Stimulated activated naive B cell treated with anti-CD40 and anti-IgM and Interleukin-4, amounts not matched to agents 10 μg/mL and 1 μg/mL and 100 μg/mL, for 72 hours (primary cell): ENCODE measurements around the gene PDK4.
A peak's percentile ranks its signal among the peaks of the same experiment; 100 is the strongest.
"Not testable (repeated sequence)": the region's sequence is repeated elsewhere in the genome, so short reads cannot be mapped to it uniquely, and the experiment has no call there.

Experiments used
- ATAC-seq, 2 donors: fragments of 150-1000 bp; cut with Tn5 transposase; replicated peaks; 2 replicates each; pipeline ENCODE4 v1.10.0; 2021; ENCODE audit warnings: moderate library complexity in 1 of 2
- DNase-seq: peaks from one replicate; pipeline ENCODE4 v3.0.0; 2021
- H3K27ac Mint-ChIP-seq: one replicate; pipeline ENCODE4 v1.8.0; 2022; ENCODE audit warnings: mild to moderate bottlenecking, mixed read lengths
- H3K27me3 Mint-ChIP-seq, 2 donors: one replicate each; pipeline ENCODE4 v1.8.0; 2022; ENCODE audit warnings: mixed read lengths in 2 of 2
- H3K36me3 Mint-ChIP-seq, 2 donors: one replicate each; pipeline ENCODE4 v1.8.0; 2022; ENCODE audit warnings: mixed read lengths in 2 of 2, mild to moderate bottlenecking in 1 of 2
- H3K4me1 Mint-ChIP-seq, 2 donors: one replicate each; pipeline ENCODE4 v1.8.0; 2022; ENCODE audit warnings: mixed read lengths in 2 of 2, mild to moderate bottlenecking in 1 of 2
- H3K4me3 Mint-ChIP-seq, 2 donors: one replicate each; pipeline ENCODE4 v1.8.0; 2022; ENCODE audit warnings: mild to moderate bottlenecking in 2 of 2, mixed read lengths in 2 of 2, moderate library complexity in 1 of 2
- H3K9me3 Mint-ChIP-seq, 2 donors: one replicate each; pipeline ENCODE4 v1.8.0; 2022; ENCODE audit warnings: mixed read lengths in 2 of 2, mild to moderate bottlenecking in 1 of 2

The PDK4 gene

DNA sequence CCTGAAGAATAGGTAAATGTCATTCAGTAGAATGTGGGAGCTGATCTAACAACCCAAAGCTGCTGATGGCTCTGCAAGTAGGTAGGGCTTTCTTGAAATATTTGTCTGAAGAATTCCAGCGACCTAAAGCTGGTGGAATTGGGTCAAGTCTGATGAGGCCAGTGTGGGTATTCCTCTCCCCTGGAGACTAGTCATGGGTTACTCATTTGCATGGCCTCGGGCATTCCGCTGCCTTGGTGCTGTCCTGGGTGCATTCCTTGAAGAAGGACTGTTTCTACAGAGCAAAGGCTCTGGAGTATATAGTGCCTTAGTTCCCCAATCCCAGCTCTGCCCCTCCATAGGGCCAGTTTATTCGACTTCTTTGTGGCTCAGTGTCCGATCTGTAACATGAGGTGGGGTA is 19.2 kb downstream of the PDK4 start:
- Mint-ChIP-seq H3K4me3 (no peak overlapping the region), H3K27ac (no peak overlapping the region), H3K4me1 (peaks cover 0 to 5% of the 10 kb centered on the region in 2 donors), H3K36me3 (peaks cover 0 to 4% of the 10 kb centered on the region in 2 donors), H3K27me3 (peaks cover 9 to 11% of the 10 kb centered on the region in 2 donors), H3K9me3 (peaks cover 5 to 9% of the 10 kb centered on the region in 2 donors)
- DNase-seq = no peak
- ATAC-seq = no peak

- Mint-ChIP-seq H3K4me3 (no peak overlapping the region), H3K9me3 (peaks cover 4 to 5% of the 10 kb centered on the region in 2 donors), H3K36me3 (peaks cover 0 to 4% of the 10 kb centered on the region in 2 donors), H3K27me3 (peaks cover 4 to 5% of the 10 kb centered on the region in 2 donors), H3K4me1 (no peaks in the 10 kb centered on the region), H3K27ac (no peak overlapping the region)
- ATAC-seq (no peak), DNase-seq (no peak)
These were observed 26.6 kb downstream of the PDK4 start for GRCh38 chr7:95569720-95570119.

DNA sequence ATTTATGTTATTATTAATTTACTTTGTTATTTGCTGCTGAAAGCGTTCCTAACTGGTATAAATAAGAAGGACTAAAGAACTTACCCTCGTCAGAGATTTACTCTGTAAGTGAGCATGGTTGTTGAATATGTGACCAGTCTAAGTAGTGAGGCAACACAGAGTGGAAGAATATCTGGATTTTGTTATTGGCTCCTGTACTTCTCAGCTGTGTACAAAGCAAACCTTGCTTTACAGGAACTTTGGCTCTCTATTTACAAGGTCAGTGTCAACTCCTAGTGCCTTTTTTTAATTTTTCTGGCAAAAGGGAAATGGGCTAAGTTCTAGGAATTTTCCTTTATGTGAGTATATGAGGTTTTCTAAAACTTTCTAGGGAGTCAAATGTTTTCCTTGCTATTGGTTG is 35.6 kb downstream of the PDK4 start:
- Mint-ChIP-seq H3K27ac (no peak overlapping the region), H3K9me3 (peaks cover 0 to 1% of the 10 kb centered on the region in 2 donors), H3K4me3 (no peak overlapping the region), H3K27me3 (peaks cover 0 to 4% of the 10 kb centered on the region in 2 donors), H3K4me1 (no peaks in the 10 kb centered on the region), H3K36me3 (no peaks in the 10 kb centered on the region)
- DNase-seq (no peak), ATAC-seq (no peak)

DNA sequence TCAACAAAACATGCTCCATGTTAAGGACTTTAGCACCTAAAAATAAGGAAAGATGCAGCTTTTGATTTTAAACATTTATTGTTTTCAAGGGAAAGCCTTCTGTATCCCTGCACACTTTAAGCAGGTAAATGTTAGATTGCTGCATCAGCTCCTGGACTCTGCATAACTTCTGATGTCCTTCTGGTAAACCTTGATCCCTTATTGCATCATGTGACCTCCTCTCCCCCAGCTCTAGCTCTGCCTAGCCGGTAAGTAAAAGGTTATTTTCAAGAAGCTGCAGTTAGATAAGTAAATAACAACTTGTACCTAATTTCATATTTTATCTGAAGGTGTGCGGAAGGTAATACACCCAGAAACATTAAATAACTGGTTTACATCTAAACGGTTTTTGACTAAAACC is 37.5 kb downstream of the PDK4 start:
- no peak for DNase-seq
- H3K27ac Mint-ChIP-seq = no peak overlapping the region
- H3K27me3 Mint-ChIP-seq = peaks cover 0 to 7% of the 10 kb centered on the region in 2 donors
- H3K4me3 Mint-ChIP-seq = no peak overlapping the region
- H3K9me3 Mint-ChIP-seq = peaks cover 0 to 1% of the 10 kb centered on the region in 2 donors
- no peaks in the 10 kb centered on the region for H3K36me3 Mint-ChIP-seq
- no peaks in the 10 kb centered on the region for H3K4me1 Mint-ChIP-seq
- ATAC-seq = no peak

GRCh38 chr7:95556777-95557176 is 39.5 kb downstream of the PDK4 start:
- Mint-ChIP-seq H3K4me1 (no peaks in the 10 kb centered on the region), H3K9me3 (no peaks in the 10 kb centered on the region), H3K27ac (no peak overlapping the region), H3K27me3 (peaks cover 0 to 10% of the 10 kb centered on the region in 2 donors), H3K4me3 (no peak overlapping the region), H3K36me3 (no peaks in the 10 kb centered on the region)
- no peak for DNase-seq
- no peak for ATAC-seq

DNA sequence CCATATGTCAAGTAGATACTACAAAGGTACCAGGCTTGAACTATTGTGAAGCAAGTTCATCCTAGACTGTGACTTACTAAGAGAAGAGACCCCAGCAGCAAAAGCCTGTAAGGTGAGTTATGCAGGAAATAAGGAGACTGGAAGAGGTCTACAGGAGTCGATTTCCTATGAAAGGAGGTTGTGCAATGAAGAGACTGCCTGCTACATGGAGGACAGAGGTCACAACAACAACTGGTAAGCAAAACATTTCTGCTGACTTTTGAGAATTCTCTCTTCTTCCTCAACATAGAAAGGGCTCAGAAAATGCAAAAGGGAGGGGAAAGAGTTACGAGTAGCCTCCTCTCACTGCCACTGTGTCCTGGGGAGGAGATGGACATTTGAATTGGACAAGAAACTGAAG is 42.4 kb downstream of the PDK4 start:
- Mint-ChIP-seq H3K4me3 (no peak overlapping the region), H3K27me3 (peaks cover 0 to 5% of the 10 kb centered on the region in 2 donors), H3K27ac (no peak overlapping the region), H3K4me1 (no peaks in the 10 kb centered on the region), H3K36me3 (no peaks in the 10 kb centered on the region), H3K9me3 (no peaks in the 10 kb centered on the region)
- ATAC-seq (no peak), DNase-seq (no peak)

- not testable (repeated sequence) for DNase-seq, H3K27ac Mint-ChIP-seq, H3K9me3 Mint-ChIP-seq, H3K36me3 Mint-ChIP-seq, ATAC-seq, H3K4me1 Mint-ChIP-seq, H3K27me3 Mint-ChIP-seq
- H3K4me3 Mint-ChIP-seq = peak overlapping the region in 1 of 2 donors; percentile 33
These were observed 44.0 kb downstream of the PDK4 start for GRCh38 chr7:95552010-95552926.

DNA sequence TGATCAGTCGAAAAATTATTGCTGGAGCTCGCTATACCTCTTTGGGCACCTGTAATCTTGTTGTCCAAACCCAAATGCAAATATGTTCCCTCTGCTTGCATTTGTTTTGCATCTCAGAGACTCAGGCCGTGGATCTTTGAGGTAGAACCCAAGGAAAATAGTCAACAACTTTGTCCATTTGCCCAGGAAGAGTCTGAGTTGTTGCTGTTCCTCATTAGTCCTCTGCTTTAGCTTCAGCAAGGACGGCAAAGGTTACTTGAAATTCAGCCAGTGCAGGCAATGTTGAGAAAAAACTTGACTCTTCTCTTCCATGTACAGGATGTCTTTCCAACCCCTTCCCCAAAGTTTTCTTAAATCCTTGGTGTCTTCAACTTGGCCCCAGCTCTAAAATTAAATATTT is 45.8 kb downstream of the PDK4 start:
- no peak for DNase-seq

DNA sequence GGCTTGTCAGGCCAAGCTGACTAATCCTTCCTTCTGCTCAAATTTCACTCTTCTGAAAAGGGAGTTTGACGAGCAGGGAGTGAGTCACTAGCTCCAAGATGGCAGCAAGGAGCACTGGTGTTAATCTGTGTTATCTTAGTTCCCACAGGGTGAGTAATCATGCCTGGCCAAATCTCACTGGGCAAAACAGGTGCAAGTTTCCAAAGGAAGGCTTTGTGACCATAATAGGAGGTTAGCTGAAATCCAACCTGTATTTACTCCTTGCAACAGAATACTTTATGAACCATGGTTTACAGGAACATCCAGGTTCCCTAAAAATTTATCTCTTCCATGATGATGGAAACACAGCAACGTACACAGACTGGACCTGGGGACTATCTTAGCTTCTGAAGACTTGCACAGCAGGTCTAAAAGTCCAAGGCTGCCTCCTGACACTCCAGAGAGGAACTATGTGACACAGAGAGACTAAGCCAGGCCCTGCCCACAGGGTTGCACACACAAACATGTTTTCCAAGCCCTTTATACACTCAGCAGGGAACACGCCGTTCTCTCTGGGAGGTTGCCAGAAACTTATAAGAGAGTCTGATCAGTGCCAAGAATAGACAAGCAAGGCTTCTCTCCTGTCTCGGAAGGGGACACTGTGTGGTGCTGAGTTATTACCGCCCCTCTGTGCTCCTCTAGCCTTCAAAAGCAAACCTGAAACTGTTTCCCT is 46.3 kb downstream of the PDK4 start:
- Mint-ChIP-seq H3K36me3 (no peaks in the 10 kb centered on the region), H3K4me1 (peaks cover 3 to 8% of the 10 kb centered on the region in 2 donors), H3K9me3 (no peaks in the 10 kb centered on the region), H3K27ac (no peak overlapping the region), H3K4me3 (no peak overlapping the region), H3K27me3 (peaks cover 0 to 5% of the 10 kb centered on the region in 2 donors)
- DNase-seq (no peak), ATAC-seq (no peak)

More for the DNA sequence above, 45.8 kb downstream of the PDK4 start:
- Mint-ChIP-seq H3K27me3 (peaks cover 0 to 5% of the 10 kb centered on the region in 2 donors), H3K36me3 (no peaks in the 10 kb centered on the region), H3K27ac (no peak overlapping the region), H3K4me3 (no peak overlapping the region), H3K9me3 (no peaks in the 10 kb centered on the region), H3K4me1 (peaks cover under 1 to 2% of the 10 kb centered on the region in 2 donors)
- no peak for ATAC-seq

DNA sequence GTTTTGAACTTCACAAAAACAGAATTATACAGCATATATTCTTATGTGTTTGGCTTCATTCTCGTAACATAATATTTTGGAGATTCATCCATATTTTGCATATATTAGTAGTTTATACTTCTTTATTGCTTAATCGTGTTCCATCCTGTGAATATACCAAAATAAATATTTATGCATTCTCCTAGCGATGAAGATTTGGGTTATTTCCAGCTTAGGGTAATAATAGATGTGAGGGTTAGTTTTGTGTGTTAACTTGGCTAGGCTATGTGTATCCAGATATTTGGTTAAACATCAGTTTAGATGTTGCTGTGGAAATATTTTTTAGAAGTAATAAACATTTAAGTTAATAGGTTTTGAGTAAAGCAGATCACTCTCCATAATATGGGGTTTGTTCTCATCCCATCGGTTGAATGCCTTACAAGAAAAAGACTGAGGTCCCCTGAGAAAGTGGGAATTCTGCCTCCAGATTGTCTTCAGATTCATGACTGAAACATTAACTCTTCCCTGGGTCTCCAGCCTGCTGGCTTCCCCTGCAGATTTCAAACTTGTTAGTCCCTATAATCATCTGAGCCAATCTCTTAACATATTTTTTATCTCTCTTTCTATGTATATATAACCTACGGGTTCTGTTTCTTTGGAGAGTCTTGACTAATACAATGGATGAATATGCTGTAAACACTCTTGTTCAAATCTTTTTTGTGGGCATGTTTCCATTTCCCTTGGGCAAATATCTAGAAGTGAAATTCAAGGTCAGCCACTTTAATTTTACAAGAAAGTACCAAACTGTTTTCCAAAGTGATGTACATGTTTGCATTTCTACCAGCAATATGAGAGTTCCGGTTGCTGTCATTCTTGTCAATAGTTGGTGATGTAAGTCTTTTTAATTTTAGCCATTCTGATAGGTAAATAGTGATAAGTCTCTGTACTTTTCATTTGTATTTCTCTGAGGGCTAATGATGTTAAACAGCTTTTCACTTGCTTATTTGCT is 48.7 kb downstream of the PDK4 start:
- ATAC-seq = no peak
- no peak for DNase-seq
- H3K4me1 Mint-ChIP-seq = peaks cover 3 to 10% of the 10 kb centered on the region in 2 donors
- H3K27me3 Mint-ChIP-seq = no peaks in the 10 kb centered on the region
- H3K27ac Mint-ChIP-seq = no peak overlapping the region
- H3K9me3 Mint-ChIP-seq = no peaks in the 10 kb centered on the region
- H3K36me3 Mint-ChIP-seq = no peaks in the 10 kb centered on the region
- no peak overlapping the region for H3K4me3 Mint-ChIP-seq

DNA sequence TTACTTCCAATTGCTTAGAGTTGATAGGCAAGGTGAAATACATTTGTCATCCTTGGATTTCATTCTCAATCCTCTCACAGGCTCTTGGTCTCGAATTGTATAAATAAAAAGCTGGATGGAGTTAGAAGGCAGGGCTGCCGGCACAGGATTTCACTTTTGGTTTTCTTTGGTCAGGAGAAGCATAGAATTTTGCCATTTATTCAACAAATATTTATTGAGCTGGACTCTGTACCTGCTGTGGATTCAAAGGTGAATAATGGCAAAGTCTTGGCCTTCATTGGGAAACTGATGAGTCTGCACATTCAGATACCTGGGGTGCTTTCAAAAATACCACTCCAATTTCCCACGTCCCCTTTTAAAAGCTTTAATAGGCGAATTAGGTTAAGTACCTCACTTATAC is 49.7 kb downstream of the PDK4 start:
- ATAC-seq = no peak
- Mint-ChIP-seq H3K36me3 (no peaks in the 10 kb centered on the region), H3K27me3 (no peaks in the 10 kb centered on the region)

GRCh38 chr7:95545673-95546072 is 50.6 kb downstream of the PDK4 start:
- Mint-ChIP-seq H3K4me1 (peaks cover 3 to 10% of the 10 kb centered on the region in 2 donors), H3K27ac (no peak overlapping the region), H3K9me3 (no peaks in the 10 kb centered on the region), H3K36me3 (no peaks in the 10 kb centered on the region), H3K4me3 (no peak overlapping the region), H3K27me3 (no peaks in the 10 kb centered on the region)
- ATAC-seq = no peak
- no peak for DNase-seq

More for the DNA sequence above, 49.7 kb downstream of the PDK4 start:
- no peak overlapping the region for H3K27ac Mint-ChIP-seq
- H3K4me1 Mint-ChIP-seq = peaks cover 3 to 10% of the 10 kb centered on the region in 2 donors
- no peak for DNase-seq
- no peak overlapping the region for H3K4me3 Mint-ChIP-seq
- no peaks in the 10 kb centered on the region for H3K9me3 Mint-ChIP-seq

DNA sequence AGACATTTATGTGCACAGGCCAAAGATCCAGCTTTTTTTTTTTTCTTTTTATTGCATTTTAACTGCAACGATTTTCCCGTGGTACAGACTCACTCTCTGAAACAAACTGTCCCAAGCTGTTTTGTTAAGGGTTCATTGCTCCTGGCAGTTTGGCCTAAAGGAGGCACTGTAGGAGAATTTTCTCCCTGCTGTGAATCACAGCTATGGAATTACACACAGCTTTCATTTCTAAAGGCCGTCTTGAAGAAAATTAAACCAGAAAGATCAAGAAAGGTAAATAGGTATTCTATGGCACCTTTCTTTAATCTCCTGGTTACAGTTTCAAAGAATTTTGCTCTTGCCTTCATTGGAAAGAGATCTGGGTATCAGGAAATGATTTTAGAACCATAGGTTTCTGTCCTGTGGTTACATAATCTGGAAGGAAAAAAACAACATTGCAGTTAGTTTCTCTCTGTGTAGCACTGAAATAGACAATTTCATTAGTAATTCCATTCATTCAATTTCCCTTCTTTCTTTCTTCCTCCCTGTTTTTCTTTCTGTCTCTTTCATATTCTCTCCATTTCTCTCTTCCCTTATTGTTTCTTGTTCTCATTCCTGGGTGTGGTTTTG is 51.2 kb downstream of the PDK4 start:
- Mint-ChIP-seq H3K4me3 (no peak overlapping the region), H3K4me1 (peaks cover 3 to 10% of the 10 kb centered on the region in 2 donors), H3K36me3 (no peaks in the 10 kb centered on the region), H3K9me3 (no peaks in the 10 kb centered on the region), H3K27me3 (no peaks in the 10 kb centered on the region), H3K27ac (no peak overlapping the region)
- DNase-seq (no peak), ATAC-seq (peak in 1 of 2 donors; percentile 25)
